ENCODE results near the gene TPRKB. TPM values are rescaled to one million over a fixed set of nuclear protein-coding genes. Genes with fewer than 3 reads are reported as not detected.

Gene TPRKB
- total RNA-seq, 1 experiment from 2014 or later: 38.5 TPM

DNA sequence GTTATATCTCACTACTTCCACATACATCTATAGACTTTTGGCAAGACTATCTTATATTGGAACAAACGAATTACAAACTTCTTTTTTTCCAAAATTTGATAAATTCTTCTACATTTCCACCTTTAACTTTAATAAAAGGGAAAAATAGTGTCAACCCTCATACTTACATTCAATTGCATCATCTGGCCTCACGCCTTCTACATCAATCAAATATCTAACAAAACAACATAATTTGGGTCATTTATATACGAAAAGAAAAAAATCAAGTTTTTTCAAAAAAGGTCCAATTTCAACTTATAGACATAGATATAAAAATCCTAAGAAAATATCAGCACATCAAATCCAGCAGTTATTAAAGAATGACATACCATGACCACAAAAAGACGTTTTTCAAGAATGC, 29.8 kb upstream of the TPRKB start:
- intact Hi-C loops (cut with micrococcal nuclease; ENCODE audit: unreplicated experiment): no loop called here
- no TSS peak for BruUV-seq (replicated peaks)

DNA sequence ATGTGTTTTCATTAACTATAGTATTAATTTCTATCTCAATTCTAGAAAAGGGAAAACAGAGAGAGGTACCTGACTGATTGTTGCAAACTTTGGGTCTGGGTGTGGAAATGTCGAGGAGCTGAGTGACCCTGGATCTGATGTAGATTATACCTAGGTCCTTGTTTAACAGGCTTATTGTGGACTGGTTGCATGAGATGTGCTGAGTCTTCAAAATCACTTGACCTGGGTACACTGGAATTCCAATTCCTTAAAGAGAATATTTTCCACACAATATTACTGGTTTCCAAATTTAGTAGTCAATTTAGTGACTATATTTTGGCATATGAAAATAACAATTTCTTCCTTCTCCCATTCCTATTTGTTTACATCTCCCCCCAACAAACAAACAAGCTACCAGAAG, 29.2 kb upstream of the TPRKB start:
- TF ChIP-seq POLR2AphosphoS5 (IDR thresholded peaks at IDR 0.05; ENCODE audit: low read depth, low read length): no peak
- TF ChIP-seq, protein P1, sequence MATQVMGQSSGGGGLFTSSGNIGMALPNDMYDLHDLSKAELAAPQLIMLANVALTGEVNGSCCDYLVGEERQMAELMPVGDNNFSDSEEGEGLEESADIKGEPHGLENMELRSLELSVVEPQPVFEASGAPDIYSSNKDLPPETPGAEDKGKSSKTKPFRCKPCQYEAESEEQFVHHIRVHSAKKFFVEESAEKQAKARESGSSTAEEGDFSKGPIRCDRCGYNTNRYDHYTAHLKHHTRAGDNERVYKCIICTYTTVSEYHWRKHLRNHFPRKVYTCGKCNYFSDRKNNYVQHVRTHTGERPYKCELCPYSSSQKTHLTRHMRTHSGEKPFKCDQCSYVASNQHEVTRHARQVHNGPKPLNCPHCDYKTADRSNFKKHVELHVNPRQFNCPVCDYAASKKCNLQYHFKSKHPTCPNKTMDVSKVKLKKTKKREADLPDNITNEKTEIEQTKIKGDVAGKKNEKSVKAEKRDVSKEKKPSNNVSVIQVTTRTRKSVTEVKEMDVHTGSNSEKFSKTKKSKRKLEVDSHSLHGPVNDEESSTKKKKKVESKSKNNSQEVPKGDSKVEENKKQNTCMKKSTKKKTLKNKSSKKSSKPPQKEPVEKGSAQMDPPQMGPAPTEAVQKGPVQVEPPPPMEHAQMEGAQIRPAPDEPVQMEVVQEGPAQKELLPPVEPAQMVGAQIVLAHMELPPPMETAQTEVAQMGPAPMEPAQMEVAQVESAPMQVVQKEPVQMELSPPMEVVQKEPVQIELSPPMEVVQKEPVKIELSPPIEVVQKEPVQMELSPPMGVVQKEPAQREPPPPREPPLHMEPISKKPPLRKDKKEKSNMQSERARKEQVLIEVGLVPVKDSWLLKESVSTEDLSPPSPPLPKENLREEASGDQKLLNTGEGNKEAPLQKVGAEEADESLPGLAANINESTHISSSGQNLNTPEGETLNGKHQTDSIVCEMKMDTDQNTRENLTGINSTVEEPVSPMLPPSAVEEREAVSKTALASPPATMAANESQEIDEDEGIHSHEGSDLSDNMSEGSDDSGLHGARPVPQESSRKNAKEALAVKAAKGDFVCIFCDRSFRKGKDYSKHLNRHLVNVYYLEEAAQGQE (IDR thresholded peaks at IDR 0.05; ENCODE audit: insufficient read depth in 1 of 2, low read depth in 2 of 2, low read length in 1 of 2): no peak
- TF ChIP-seq SIN3A (IDR thresholded peaks at IDR 0.05; ENCODE audit: borderline replicate concordance, insufficient read depth, low read depth, low read length): no peak
- no peak for TF ChIP-seq TCF7L2 (IDR thresholded peaks at IDR 0.05; ENCODE audit: low read depth, low read length)
- TF ChIP-seq CTCF (IDR thresholded peaks at IDR 0.05): no peak
- no TSS peak for BruUV-seq (replicated peaks)
- no peaks in the 10 kb centered on the region for H3K27me3 ChIP-seq (ENCODE audit: control insufficient read depth, insufficient read depth, low read length)
- no peak overlapping the region for H3K4me3 ChIP-seq (ENCODE audit: low read depth in 2 of 2, low read length in 2 of 2)
- intact Hi-C loops (cut with micrococcal nuclease; ENCODE audit: unreplicated experiment): no loop called here
- CTCF ChIA-PET: no interaction called here
- ATAC-seq (no peak), DNase-seq (ENCODE audit: low read depth, low spot score) (no peak)
- H3K27ac ChIP-seq (ENCODE audit: low read length): no peak overlapping the region
- no peaks in the 10 kb centered on the region for H3K9me3 ChIP-seq (ENCODE audit: control insufficient read depth, insufficient read depth, low read depth, low read length)
- H3K4me1 ChIP-seq (ENCODE audit: control insufficient read depth, insufficient read depth, low read length): no peaks in the 10 kb centered on the region
- POLR2A ChIA-PET: no interaction called here
- in situ Hi-C loops (cut with HindIII; ENCODE audit: low pct_unique_long_range_greater_than_20kb, low sequenced_read_pairs): no loop called here
- H3K36me3 ChIP-seq (ENCODE audit: control insufficient read depth, insufficient read depth, low read length): peaks cover 12% of the 10 kb centered on the region

More for the DNA sequence above, 29.8 kb upstream of the TPRKB start:
- ATAC-seq (no peak), DNase-seq (ENCODE audit: low read depth, low spot score) (no peak)
- CTCF ChIA-PET: no interaction called here
- in situ Hi-C loops (cut with HindIII; ENCODE audit: low pct_unique_long_range_greater_than_20kb, low sequenced_read_pairs): no loop called here
- POLR2A ChIA-PET: no interaction called here
- no peaks in the 10 kb centered on the region for H3K4me1 ChIP-seq (ENCODE audit: control insufficient read depth, insufficient read depth, low read length)
- TF ChIP-seq SIN3A (IDR thresholded peaks at IDR 0.05; ENCODE audit: borderline replicate concordance, insufficient read depth, low read depth, low read length) (no peak), CTCF (IDR thresholded peaks at IDR 0.05) (no peak), POLR2AphosphoS5 (IDR thresholded peaks at IDR 0.05; ENCODE audit: low read depth, low read length) (no peak), TCF7L2 (IDR thresholded peaks at IDR 0.05; ENCODE audit: low read depth, low read length) (no peak)
- TF ChIP-seq, protein P1 (IDR thresholded peaks at IDR 0.05; ENCODE audit: insufficient read depth in 1 of 2, low read depth in 2 of 2, low read length in 1 of 2): no peak
- no peaks in the 10 kb centered on the region for H3K9me3 ChIP-seq (ENCODE audit: control insufficient read depth, insufficient read depth, low read depth, low read length)
- no peaks in the 10 kb centered on the region for H3K27me3 ChIP-seq (ENCODE audit: control insufficient read depth, insufficient read depth, low read length)
- H3K36me3 ChIP-seq (ENCODE audit: control insufficient read depth, insufficient read depth, low read length): peaks cover 12% of the 10 kb centered on the region
- H3K4me3 ChIP-seq (ENCODE audit: low read depth in 2 of 2, low read length in 2 of 2): no peak overlapping the region
- no peak overlapping the region for H3K27ac ChIP-seq (ENCODE audit: low read length)

Data from Panc1 (cell line).